ENCODE measurements around the gene MKI67.
"Not testable (repeated sequence)": the region's sequence is repeated elsewhere in the genome, so short reads cannot be mapped to it uniquely, and the experiment has no call there.

The MKI67 gene

GRCh38 chr10:128149267-128150014 is 23.2 kb upstream of the MKI67 start:
- no peak for DNase-seq (ENCODE audit: low read depth in 2 of 2, low spot score in 1 of 2)

- DNase-seq (ENCODE audit: low read depth in 2 of 2, low spot score in 1 of 2) = no peak
Measured at GRCh38 chr10:128147669-128148068, 21.4 kb upstream of the MKI67 start.

- DNase-seq (ENCODE audit: low read depth in 2 of 2, low spot score in 1 of 2) = no peak
Measured at GRCh38 chr10:128147064-128147463, 20.8 kb upstream of the MKI67 start.

DNA sequence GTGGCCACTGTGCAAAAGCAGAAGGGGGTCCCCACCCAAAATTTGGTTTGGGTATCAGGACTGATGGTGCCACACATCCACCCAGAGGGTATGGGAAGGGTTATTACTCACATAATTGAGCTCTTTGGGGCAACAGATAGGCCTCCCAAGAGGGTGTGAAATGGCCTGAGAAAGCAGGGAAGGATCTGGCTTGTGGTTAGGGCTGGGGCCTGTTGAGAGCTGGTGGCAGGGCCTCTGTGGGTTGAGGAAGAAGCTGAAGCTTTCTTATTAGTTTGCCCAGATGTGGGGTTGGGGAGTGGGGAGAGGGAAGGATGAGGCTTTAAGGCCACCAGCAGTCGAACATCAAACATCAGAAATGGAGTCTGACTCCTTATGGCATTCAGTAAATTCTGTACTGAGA is 18.3 kb upstream of the MKI67 start:
- DNase-seq (ENCODE audit: low read depth in 2 of 2, low spot score in 1 of 2) = no peak

GRCh38 chr10:128143531-128143930 is 17.3 kb upstream of the MKI67 start:
- no peak for DNase-seq (ENCODE audit: low read depth in 2 of 2, low spot score in 1 of 2)

- no peak for DNase-seq (ENCODE audit: low read depth in 2 of 2, low spot score in 1 of 2)
Measured at GRCh38 chr10:128140425-128140824, 14.2 kb upstream of the MKI67 start.

DNA sequence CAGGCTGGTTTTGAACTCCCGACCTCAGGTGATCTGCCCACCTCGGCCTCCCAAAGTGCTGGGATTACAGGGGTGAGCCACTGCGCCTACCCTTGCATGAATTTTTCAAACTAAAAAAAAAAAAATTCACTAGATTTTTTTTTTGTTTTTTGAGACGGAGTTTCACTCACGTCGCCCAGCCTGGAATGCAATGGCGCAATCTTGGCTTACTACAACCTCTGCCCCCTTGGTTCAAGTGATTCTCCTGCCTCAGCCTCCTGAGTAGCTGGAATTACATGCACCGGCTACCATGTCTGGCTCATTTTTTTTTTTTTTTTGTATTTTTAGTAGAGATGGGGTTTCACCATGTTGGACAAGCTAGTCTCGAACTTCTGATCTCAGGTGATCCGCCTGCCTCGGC is 12.2 kb upstream of the MKI67 start:
- DNase-seq (ENCODE audit: low read depth in 2 of 2, low spot score in 1 of 2) = not testable (repeated sequence)

DNA sequence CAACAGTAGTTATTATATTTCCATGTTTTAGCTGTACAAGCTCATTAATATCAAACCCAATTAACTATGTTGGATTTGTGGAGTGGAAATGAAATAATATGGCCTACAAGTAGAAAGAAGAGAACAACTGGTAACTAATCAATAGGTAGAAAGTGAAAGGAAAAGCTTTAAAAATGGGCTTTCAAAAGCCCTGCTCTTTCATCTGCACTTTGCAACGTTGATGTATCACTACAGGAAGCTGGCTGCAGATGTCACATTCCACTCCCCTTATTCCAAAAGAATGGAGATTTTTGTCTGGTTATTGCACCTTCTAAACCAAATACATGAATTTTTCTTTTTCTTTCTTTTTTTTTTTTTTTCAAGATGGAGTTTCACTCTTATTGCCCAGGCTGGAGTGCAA is 11.7 kb upstream of the MKI67 start:
- DNase-seq (ENCODE audit: low read depth in 2 of 2, low spot score in 1 of 2) = no peak

DNA sequence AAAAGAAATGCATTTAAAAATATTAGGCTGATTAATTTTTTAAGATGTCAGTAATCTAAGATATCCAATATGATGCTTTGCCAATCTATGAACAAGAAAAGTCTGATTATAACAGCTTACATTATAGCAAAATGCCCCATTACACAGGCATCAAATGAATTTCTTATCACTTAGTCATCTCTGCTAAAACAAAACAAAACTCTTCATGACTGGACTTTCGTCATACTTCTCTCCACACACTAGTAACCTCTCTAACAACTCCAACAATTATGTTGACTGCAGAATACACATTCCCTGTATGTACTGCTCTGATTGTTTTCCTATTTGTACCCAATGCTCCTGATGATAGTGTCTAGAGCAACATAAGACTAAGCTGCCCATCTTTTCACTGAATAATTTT is 3.8 kb upstream of the MKI67 start:
- no peak for DNase-seq (ENCODE audit: low read depth in 2 of 2, low spot score in 1 of 2)

- DNase-seq (ENCODE audit: low read depth in 2 of 2, low spot score in 1 of 2) = no peak
Measured at GRCh38 chr10:128128582-128128981, 2.4 kb upstream of the MKI67 start.

DNA sequence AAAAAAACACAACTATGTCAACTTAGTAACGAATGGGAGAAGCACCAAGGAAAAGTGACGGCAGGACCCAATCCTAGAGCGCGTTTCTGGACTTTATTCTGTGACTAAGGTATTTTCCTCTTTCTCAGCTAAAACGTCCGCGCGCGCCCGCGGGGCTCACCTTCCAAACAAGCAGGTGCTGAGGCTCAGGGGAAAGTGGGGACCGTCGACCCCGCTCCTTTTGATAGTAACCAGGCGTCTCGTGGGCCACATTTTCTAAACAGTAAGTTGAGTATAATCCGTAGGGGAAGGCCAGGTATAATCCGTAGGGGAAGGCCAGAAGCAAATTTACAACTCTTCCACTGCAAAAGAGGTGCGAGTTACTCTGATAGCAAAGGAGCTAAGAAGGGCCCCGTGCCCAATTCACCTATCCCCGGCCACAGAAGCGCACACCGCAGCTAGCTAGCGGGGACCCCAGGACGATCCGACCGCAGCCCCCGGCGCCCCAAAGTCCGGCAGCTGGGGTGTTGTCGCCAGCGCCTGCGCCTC is 743 bp downstream of the MKI67 start:
- DNase-seq (ENCODE audit: low read depth in 2 of 2, low spot score in 1 of 2) = no peak

- no peak for DNase-seq (ENCODE audit: low read depth in 2 of 2, low spot score in 1 of 2)
Measured at GRCh38 chr10:128124813-128125403, 1.3 kb downstream of the MKI67 start.

DNA sequence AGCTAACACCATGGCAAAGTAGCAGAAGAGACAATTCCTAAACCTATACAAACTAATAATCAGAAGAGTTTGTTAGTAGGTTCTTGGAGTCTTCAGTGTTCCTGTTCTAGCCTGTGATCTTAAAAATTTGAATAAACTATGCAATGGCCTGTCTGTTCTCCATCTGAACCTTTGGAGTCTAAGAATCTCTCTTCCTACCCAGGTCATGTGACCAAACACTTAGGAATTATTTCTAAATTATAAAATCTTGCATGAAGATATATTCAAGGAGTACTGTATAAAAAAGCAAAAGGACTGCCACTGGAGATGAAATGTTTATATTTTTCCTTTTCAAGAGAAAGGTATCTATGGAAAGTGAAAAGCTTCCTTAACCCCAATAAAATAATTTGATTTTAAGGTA is 2.4 kb downstream of the MKI67 start:
- no peak for DNase-seq (ENCODE audit: low read depth in 2 of 2, low spot score in 1 of 2)

GRCh38 chr10:128122931-128123330 is 3.3 kb downstream of the MKI67 start:
- no peak for DNase-seq (ENCODE audit: low read depth in 2 of 2, low spot score in 1 of 2)

DNA sequence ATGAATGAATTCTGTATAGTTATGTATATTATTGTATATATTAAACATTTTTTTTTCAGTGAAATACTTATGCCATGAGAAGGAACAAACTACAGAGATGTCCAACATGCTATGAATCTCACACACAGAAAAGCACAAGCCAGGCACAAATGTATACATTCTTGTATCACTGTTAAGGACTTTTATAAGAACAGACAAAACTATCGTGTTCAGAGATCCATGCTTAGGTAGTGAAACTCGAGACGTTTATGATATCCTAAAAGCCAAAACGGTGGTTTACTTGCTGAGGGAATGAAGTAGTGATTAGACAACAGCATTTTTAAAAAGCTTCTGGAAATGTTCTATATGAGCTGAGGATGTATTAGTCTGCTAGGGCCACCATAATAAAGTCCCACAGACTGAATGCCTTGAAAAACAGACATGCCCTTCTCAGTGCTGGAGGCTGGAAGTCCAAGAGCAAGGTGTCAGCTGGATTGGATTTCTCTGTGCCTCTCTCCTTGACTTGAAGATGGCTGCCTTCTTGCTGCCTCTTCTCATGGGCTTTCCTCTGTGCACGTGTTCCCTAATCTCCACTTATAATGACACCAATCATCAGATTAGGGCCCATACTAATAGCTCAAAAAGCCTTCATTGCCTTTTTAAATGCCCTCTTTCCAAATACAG is 4.3 kb downstream of the MKI67 start:
- no peak for DNase-seq (ENCODE audit: low read depth in 2 of 2, low spot score in 1 of 2)

- DNase-seq (ENCODE audit: low read depth in 2 of 2, low spot score in 1 of 2) = no peak
Measured at GRCh38 chr10:128116851-128117615, 9.2 kb downstream of the MKI67 start.

DNA sequence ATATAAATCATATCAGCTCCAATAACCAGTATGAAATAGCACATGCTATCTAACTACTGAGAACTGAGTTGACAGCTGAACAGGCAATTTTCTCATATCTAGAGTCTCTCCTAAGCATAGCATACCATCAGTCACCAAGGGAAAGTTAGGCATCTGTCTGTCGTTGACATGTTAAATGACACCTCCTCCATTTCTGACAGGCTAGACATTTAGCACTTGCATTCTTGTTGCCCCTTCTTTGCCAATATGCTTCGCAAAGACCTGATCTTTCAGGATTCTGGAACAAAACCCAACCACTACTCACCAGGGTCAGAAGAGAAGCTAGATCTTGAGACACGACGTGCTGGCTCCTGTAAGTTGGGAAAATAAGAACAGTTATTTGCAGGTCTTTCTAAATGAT is 10.0 kb downstream of the MKI67 start:
- DNase-seq (ENCODE audit: low read depth in 2 of 2, low spot score in 1 of 2) = no peak

GRCh38 chr10:128115356-128115755 is 10.9 kb downstream of the MKI67 start:
- no peak for DNase-seq (ENCODE audit: low read depth in 2 of 2, low spot score in 1 of 2)

DNA sequence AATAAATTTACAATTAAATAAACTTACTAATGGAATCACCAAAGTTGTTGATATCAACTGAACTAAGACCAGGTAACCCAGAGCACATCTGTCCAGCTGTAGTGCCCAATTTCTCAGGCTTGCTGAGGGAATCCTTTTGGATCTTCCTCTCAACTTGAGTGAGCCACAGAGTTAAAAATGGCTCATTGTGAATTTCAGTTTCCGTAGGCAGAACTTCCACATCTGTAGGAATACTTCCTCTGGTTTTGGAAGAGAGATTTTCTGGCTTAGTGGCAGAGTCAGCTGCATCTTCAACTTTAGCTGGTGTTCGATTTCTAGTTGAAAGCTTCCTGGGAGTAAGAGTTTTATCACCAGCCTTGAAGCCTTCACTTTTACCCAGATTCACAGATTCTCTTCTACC is 11.3 kb downstream of the MKI67 start:
- no peak for DNase-seq (ENCODE audit: low read depth in 2 of 2, low spot score in 1 of 2)

DNA sequence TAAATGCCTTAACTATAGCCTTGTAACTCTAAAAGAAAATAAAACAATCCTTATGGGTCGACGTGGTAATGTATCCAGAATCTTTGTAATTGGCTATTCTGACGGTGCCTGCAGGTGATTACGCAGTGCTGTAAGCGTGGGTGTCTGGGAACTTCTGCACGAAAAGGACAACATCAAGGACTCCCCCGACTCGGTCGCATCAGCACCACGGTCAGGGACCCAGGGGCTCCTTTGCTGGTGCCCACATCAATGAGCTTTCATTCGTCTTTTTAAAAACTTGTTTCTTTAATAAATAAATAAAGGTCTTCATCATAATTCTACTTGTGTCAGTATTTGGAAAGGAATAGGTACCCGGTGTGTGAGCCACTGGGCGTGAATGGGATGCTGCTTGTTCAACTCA is 13.2 kb downstream of the MKI67 start:
- no peak for DNase-seq (ENCODE audit: low read depth in 2 of 2, low spot score in 1 of 2)

DNA sequence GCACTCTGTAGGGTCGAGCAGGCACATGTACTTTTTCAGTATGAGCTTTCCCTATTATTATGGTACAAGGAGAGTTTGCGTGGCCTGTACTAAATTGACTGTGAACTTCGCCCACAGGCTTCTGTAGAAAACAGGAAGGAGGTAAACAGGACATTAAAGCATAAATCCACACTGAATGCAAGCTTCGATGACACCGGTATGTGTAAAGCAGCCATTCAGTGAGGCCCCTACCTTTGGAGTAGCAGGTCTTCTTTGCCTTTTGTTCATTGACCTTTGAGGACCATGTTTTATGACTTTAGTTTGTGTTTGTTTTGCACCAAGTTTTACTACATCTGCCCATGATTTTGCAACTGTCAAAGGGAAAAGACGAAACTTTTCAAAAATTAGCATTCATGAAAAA is 14.5 kb downstream of the MKI67 start:
- DNase-seq (ENCODE audit: low read depth in 2 of 2, low spot score in 1 of 2) = no peak

- no peak for DNase-seq (ENCODE audit: low read depth in 2 of 2, low spot score in 1 of 2)
Measured at GRCh38 chr10:128110339-128110738, 15.9 kb downstream of the MKI67 start.
